Renal pelvis (tissue), 3 donors: Measurements from ENCODE around the gene RBM27. TPM values are rescaled to one million over a fixed set of nuclear protein-coding genes. Genes with fewer than 3 reads are reported as not detected.

Experiments used
- polyA plus RNA-seq, 3 donors: library from polyadenylated mRNA; unstranded; fragments of 120-200 nt; gene quantifications; one replicate each; pipeline ENCODE4 v1.2.1, GENCODE V29; 2013; ENCODE audit not compliant: insufficient read length in 3 of 3

The RBM27 gene
- polyA plus RNA-seq, 3 donors = 24.1 to 26.5 (median 26.0) TPM

Other genes with a start within 250 kb of the RBM27 start
- gene PLAC8L1, start 98.0 kb upstream of the RBM27 start, polyA plus RNA-seq = 1 to 10 TPM in 2 of 3 donors, under 1 TPM in 1; 0.75 to 3.0 (median 2.6) TPM
- 100 to 1,000 TPM; 118 to 166 (median 134) TPM for gene LARS1, start 21.0 kb upstream of the RBM27 start, polyA plus RNA-seq
- gene POU4F3, start 135.2 kb downstream of the RBM27 start, polyA plus RNA-seq = under 1 TPM in 2 of 3 donors, not detected in 1; 0.06 to 0.13 TPM
- 100 to 1,000 TPM in 2 of 3 donors, 10 to 100 TPM in 1; 96.0 to 143 (median 134) TPM for gene TCERG1, start 243.7 kb downstream of the RBM27 start, polyA plus RNA-seq